ENCODE results near the gene LOC101059915.

GRCh38 chrX:71679575-71680207 lies 12.3 kb downstream of the LOC101059915 start:
- TF ChIP-seq CTCF (IDR thresholded peaks at IDR 0.05 in 8 of 11, conservative IDR thresholded peaks at IDR 0.05 in 3 of 11) (no peak), POLR2AphosphoS5 (IDR thresholded peaks at IDR 0.05) (no peak)

Measured in spleen (tissue), 7 donors.